ENCODE data around the gene DDA1.
"Not testable (repeated sequence)": the region's sequence is repeated elsewhere in the genome, so short reads cannot be mapped to it uniquely, and the experiment has no call there.

Gene DDA1

DNA sequence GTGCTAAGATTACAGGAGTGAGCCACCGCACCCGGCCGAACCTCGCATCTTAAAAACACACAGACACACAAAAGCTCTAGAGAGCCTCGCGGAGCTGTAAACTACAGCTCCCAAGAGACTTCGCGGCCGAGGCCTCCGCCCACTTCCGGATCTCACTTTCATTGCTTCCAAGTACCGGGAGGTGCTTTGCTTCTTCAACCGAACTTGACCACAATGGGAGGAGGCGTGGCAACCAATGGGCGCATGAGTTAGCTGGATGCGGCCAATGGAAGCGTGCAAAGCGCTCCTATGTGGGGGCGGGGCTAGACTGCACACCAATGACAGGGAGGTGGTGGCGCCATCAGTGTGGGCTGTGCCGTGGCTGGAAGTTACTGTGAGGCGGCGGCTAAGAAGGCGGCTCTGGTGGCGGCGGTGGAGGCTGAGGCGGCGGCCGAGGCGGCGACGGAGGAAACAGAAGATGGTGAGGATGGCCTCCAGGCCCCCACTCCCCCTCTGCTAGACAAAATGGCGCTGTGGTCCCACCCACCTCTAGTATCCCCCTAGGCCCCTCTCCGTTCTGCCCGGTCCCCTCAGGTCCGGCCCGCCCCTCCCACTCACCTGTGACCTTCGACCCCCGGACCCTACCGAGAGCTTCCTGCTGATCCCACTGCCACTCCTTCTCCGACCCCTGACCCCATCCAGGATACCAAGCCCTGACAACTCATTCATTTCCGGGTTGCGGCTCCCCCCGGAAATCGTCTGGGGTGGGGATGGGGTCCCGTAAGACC lies at the start of gene DDA1:
Gene DDA1 (plus strand): TSS at position 366 of the 767 bp plus-strand sequence. CDS start 92 bp downstream, at position 458.
- DNase-seq (ENCODE audit: low spot score) = peak; percentile 100

DNA sequence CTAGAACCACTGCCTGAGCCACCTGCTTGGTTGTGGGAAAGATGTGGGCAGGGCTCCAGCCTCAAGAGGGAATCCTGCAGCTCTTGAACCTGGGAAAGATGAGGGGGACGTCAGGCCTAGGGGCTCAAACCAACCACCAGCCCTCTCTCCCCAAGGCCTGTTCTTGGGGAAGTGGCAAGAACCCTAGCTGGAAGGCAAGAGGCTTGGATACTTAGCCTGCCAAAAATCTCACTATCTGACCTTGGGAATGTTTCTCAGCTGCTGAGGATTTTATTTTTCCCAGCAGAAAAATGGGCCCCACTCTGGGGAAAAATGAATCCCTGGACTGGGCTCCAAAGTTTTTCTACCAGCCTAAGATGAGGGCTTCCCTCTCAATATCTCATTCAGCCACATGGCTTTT lies 49.4 kb upstream of the DDA1 start:
- no peak for DNase-seq (ENCODE audit: low spot score)

DNA sequence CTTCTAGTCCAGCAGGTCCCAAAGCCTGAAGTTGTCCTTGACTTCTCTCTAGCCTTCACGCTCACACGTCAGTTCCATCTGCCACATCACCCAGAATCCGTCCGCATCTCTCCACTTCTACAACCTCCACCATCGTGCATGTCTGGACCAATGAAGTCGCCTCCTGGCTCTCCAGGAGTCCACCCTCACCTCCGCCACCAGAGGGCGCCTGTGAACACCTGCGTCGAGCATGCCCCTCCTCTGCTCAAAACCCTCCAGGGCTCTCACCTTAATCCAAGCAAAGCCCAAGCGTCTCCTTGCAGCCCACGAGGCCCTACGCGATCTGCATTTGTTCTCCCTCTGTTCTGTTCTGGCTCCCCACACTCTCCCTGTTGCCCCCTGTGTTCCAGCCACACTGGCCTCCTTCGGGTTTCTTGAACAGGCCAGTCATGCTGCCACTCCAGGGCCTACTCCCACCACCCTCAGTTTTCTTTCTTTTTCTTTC lies 48.5 kb upstream of the DDA1 start:
- peak; percentile 84 for DNase-seq (ENCODE audit: low spot score)

DNA sequence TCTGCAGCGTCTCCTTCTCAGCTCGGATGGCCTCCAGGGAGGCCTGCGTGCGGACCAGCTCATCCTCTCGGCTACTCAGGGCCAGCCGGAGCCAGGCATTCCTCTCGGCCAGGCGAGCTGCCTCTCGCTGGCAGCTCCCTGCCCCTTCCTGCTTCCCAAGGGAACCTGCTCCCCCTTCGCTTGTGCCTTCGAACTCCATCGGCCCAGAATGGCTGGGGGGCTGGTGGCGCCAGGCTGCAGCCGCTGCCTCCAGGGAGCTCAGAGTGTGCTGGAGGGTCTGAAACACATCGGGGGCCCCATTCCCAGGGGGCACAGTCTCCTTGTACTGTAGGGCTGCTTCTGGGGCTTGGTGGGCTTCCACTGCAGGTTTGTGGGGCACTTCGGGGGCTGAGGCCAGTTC lies 46.8 kb upstream of the DDA1 start:
- DNase-seq (ENCODE audit: low spot score) = no peak

DNA sequence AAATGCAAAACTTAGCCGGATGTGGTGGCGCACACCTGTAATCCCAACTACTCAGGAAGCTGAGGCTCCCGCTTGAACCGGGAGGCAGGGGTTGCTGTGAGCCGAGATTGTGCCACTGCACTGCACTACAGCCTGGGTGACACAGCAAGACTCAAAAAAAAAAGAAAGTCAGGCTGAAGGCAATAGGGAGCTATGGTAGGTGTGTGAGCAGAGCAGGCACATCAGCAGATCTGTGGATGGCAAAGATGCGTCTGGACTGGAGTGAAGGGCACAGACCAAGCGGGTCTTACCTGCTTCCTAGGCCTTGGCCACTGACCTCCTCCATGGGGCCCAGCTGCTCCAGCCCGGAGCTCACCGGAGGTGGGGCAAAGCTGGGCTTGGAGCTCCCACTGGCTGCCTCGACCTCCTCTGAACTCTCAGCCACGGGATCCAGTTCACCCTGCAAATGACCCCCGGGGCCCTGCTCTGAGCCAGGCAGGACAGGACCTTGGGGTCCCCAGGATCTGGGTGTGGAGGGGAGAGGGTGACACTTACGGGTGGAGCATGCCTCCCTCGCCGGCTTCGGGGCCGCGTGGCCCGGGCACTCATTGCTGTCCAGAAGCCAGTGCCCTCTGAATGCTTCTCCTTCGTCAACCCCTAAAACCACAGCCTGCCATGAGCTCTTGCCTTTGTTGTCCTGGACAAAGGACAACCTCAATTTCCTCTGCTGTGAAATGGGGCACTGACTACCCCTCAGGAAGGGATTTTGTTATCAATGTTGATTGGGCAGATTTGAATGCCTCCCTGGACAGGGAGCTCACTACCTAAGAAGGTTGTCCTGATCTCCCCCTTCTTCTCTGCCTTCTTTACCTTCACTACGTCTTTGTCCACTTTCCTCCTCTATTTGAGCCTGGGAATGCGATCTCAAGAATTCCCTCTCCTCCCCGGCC lies 45.4 kb upstream of the DDA1 start:
- DNase-seq (ENCODE audit: low spot score) = no peak

DNA sequence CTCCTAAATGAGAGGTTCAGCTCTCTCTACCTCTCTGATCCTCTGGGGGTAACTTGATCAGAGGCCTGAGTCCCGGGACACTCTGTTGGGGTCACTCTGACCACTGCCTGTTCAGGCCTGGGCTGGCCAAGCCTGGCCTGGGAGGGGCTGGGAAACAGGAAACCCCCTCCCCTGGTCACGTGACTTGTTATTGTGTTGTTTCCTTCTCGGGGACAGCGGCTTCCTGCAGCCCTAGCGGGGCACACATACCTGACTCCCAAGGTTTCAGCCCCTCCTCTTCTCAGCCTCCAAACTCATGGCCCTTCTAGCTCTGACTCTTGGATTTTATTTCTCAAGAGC lies 44.8 kb upstream of the DDA1 start, which contains the start of gene USHBP1:
Gene USHBP1 (minus strand): TSS at position 105 of the 339 bp plus-strand sequence. CDS start 446 bp downstream, outside the sequence.
- DNase-seq (ENCODE audit: low spot score) = no peak

DNA sequence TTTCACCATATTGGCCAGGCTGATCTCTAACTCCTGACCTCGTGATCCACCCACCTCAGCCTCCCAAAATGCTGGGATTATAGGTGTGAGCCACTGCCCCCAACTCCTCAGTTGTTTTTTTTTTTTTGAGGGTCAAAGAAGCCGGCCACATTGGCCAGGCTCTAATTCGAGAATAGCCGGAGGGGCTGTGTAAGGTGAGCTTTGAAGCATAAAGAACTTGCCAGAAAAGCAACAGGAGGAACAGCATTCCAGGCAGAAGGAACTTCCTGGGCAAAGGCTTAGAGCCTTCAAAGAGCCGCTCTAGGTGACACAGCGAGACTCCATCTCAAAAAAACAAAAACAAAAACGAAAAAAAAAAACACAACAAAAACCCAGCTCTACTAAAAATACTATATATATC lies 43.3 kb upstream of the DDA1 start:
- no peak for DNase-seq (ENCODE audit: low spot score)

DNA sequence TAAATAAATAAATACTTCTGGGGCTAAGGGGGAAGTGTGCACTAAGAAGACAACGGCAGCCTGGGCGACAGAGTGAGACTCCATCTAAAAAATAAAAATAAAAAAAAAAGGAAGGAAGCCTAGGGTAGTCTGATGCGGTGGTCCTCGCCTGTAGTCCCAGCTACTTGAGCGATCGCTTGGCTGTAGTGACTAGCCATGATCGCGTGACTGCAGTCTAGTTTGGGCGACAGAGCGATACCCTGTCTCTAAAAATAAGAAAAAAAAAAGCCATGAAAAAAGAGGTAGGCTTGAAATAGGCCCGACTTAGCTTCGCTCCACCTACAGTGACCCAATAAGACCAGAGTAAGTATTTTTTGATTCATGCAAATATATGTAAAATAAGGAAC lies 42.8 kb upstream of the DDA1 start:
- no peak for DNase-seq (ENCODE audit: low spot score)

DNA sequence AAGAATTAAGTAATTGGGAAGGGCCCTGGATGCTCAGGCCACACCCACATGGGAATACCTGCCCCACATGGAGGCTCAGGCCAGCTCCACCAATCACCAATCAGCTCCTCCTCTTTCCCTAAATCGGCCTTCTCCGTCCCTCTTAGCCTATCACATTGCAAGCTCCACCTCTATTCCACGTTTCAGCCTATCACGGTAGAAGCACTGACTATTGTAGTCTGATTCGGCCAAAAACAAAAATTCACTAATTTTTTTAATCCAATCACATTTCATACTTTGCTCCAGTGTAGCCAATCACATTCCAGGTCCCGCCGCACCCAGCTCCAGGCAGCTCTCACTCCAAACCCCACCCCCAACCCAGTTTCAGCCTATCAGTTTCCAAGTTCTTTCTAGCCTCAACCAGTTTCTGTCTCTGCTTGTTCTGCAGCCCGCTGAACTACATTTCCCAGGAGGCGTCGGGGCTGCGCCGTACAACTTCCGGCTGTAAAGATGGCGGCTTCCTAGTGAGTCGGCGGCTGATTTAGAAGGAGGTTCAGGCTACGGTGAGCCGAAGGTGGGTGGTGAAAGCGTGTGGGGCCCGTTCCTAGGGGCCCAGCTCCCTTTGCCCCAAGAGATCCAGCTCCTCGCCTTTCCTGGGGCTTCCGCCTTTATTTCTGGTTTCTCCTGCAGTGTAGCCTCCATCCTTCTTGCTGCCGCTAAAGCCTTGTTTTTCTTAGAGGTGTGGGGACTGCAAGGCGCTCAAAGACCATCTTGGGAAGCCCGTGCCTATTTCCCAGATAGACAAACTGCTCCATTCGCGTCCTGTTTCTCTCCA lies 42.2 kb upstream of the DDA1 start, which contains the start of gene BABAM1:
Gene BABAM1 (plus strand): TSS at position 469 of the 814 bp plus-strand sequence. CDS start 1,364 bp downstream, outside the sequence.
- DNase-seq (ENCODE audit: low spot score) = peak; percentile 99

DNA sequence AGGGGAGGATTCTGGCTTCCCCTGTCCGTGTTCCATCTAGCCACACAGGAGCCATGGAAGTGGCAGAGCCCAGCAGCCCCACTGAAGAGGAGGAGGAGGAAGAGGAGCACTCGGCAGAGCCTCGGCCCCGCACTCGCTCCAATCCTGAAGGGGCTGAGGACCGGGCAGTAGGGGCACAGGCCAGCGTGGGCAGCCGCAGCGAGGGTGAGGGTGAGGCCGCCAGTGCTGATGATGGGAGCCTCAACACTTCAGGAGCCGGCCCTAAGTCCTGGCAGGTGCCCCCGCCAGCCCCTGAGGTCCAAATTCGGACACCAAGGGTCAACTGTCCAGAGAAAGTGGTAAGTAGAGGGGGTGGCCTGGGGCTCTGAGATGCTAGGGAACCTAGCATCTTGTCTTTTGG lies 40.6 kb upstream of the DDA1 start:
- DNase-seq (ENCODE audit: low spot score) = no peak

DNA sequence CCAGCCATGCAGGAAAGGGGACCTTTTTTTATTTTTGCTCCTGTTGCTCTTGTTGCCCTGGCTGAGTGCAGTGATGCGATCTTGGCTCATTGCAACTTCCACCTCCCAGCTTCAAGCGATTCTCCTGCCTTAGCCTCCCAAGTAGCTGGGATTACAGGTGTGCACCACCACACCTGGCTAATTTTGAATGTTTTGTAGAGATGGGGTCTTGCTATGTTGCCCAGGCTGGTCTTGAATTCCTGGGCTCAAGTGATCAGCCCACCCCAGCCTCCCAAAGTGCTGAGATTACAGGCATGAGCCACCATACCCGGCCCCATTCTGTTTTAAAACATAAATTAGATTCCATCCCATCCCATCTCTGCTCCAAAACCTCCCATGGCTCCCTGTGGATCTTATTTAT lies 34.5 kb upstream of the DDA1 start:
- not testable (repeated sequence) for DNase-seq (ENCODE audit: low spot score)

DNA sequence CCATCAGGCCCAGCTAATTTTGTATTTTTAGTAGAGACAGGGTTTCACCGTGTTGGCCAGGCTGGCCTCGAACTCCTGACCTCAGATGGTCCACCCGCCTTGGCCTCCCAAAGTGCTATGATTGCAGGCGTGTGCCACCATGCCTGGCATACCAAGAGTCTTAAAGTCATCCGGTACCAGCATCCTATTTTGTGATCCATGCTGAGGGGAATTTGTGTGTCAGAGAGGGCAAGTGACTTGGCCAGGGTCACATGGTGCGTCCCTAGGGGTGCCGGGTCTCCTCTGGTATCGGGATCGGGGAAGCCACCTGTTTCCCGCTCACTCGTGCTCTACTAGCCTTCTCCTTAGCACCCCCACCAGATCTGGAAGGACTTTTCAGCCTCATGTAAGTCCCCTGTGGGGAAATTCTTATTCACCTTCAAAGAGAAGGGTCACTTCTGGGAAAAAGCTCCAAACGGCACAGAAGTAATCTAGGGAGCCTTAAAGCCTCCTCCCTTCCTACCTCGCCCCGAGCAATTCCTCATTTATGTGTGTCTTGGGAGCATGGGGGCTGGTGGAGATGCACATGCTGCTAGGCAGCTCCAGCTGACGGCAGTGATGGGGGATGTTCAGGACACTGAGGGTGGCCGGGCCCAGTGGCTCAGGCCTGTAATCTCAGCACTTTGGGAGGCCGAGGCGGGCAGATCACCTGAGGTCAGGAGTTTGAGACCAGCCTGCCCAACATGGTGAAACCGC lies 33.8 kb upstream of the DDA1 start:
- DNase-seq (ENCODE audit: low spot score) = no peak

DNA sequence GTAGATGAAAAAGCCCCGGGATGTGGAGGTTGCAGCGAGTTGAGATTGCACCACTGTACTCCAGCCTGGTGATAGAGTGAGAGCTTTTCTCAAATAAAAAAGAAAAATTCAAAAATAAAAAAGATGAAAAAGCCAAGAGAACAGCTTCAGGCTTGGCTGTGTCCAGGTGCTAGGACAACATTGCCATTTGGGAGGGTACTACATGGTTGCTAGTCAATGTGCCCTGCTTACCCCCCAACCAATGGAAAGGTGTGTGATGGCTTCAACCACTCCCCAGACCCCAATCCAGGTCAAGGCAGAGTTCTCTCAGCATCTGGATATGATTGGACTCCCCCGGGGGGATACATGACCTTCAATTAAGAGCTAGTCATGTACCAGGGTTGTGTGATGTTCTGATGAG lies 29.9 kb upstream of the DDA1 start:
- DNase-seq (ENCODE audit: low spot score) = no peak

DNA sequence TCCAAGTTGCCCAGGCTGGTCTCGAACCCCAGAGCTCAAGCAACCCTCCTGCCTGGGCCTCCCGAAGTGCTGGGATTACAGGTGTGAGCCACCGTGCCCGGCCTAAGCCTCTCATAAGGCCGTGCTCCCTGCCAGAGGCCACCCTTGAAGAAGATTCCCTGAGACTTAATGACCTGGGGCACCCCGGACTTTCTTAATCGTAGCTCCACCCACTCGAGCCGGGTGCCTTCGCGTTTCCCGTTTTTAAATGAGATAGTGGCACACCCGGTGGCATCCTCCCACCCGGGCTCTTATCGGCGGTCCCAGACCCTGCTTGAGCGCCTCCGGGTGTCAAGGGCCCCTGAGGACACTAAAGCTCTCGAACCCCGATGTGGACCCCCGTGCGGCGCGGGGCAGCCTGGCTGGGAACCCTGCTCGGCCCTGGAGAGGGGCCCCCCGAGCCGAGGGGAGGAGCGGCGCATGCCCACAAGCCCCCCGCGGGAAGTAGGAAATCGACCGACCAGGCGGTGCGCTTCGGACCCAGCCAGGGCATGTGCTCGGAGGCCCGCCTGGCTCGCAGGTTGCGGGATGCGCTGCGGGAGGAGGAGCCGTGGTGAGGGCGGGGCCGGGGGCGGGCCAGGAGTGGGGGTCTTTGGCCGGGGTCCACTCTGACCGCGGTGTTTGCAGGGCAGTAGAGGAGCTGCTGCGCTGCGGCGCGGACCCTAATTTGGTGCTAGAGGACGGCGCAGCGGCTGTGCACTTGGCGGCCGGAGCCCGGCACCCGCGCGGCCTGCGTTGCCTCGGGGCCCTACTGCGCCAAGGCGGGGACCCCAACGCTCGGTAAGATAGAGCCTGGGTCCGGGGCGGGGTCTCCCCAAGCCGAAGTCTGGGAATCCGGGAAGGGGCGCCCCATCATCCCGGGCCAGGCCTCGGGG lies 27.7 kb upstream of the DDA1 start, which contains the start of gene ANKLE1:
Gene ANKLE1 (plus strand): TSS at position 511 of the 914 bp plus-strand sequence. CDS start 20 bp downstream, at position 531.
- no peak for DNase-seq (ENCODE audit: low spot score)

DNA sequence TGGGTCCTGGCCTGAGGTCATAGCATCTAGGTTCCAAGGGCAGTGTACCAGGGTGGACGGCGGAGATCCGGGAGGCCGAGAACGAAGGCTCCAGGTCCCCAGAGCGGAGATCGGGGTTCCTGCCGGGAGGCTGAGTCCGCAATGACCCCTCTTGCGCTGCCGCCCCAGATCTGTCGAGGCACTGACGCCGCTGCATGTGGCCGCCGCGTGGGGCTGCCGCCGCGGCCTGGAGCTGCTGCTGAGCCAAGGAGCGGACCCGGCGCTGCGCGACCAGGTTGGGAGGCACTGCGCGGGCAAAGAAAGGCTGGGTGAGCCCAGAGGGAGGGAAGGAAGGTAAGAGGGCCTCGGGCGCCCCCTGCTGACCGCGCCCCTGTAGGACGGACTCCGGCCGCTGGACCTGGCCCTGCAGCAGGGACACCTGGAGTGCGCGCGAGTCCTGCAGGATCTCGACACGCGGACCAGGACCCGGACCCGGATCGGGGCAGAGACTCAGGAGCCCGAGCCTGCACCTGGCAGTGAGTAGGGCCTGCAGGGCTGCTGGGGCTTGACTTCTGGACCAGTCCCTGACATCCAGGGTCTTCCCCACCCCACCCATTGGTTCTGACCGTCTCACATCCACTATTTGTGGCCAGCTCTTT lies 26.8 kb upstream of the DDA1 start:
- DNase-seq (ENCODE audit: low spot score) = peak; percentile 83

DNA sequence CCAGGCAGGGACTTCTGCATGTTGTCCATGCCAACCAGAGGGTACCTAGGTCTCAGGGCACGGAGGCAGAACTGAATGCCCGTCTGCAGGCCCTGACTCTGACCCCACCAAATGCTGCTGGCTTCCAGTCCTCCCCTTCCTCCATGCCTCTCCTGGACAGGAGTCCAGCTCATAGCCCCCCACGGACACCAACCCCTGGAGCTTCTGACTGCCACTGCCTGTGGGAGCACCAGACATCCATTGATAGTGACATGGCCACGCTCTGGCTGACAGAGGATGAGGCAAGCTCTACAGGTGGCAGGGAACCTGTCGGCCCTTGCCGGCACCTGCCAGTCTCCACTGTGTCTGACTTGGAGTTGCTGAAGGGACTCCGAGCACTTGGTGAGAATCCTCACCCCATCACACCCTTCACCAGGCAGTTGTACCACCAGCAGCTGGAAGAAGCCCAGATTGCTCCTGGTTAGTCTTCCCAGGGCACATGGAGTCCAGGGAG lies 25.8 kb upstream of the DDA1 start:
- no peak for DNase-seq (ENCODE audit: low spot score)

DNA sequence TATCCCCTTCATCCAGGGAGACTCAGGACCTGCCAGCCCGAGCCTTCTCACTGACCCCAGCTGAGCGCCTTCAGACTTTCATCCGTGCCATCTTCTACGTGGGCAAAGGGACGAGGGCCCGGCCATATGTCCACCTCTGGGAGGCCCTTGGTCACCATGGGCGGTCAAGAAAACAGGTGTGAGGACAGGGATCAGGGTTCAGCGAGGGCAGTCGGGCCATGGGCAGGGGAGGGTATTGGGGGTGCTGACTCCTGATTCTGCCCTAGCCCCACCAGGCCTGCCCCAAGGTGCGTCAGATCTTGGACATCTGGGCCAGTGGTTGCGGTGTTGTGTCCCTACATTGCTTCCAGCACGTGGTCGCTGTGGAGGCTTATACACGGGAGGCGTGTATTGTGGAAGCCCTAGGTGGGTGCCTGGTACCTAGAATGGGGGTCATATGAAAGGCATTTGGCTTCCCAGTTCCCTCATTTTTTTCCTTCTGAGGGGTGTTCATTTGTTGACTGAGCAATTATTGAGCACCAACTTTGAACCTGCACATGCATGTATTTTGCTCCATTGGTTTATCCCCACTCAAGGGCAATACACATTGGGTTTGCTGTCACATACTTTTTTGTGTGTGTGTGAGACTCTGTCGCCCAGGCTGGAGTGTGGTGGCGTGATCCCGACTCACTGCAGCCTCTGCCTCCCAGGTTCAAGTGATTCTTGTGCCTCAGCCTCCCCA lies 23.8 kb upstream of the DDA1 start:
- no peak for DNase-seq (ENCODE audit: low spot score)

DNA sequence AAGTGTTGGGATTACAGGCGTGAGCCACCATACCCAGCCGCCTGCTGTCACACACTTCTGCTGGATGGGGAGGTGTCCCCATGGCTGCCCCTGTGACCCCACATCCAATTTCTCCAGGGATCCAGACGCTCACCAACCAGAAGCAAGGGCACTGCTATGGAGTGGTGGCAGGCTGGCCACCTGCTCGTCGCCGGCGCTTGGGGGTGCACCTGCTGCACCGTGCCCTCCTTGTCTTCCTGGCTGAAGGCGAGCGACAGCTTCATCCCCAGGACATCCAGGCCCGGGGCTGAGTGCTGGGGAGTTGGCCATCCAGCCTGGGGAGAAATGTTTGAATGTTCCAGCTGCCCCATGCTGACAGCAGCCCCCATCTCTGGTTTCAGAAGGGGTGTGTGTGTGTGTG lies 23.1 kb upstream of the DDA1 start:
- no peak for DNase-seq (ENCODE audit: low spot score)

DNA sequence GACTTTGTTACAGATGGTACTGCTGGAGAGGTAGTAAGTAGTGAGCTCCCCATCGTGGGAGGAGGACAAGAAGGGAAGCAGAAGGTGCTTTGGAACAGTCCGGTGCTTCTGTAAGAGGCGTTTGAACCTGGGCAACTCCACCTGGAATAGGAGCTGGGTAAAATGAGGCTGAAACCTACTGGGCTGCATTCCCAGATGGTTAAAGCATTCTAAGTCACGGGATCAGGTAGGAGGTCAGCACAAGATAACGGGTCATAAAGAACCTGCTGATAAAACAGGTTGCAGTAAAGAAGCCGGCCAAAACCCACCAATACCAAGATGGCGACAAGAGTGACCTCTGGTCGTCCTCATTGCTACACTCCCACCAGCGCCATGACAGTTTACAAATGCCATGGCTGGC lies 22.6 kb upstream of the DDA1 start:
- no peak for DNase-seq (ENCODE audit: low spot score)
